C4-2B (cell line): Measurements from ENCODE around the gene SLC17A2.

Experiments used
- H3K27ac ChIP-seq: fragments of 450-650 bp; 2 replicates; pipeline ENCODE4 v1.5.1; 2017
- ZFX ChIP-seq: fragments of 450-650 bp; IDR thresholded peaks from 2 replicates; pipeline ENCODE4 v1.6.1; 2017
- TF ChIP-seq, protein P1 (sequence below): fragments of 450-650 bp; conservative IDR thresholded peaks from 2 replicates; pipeline ENCODE4 v1.5.1; 2017; ENCODE audit warnings: mild to moderate bottlenecking

The SLC17A2 gene

DNA sequence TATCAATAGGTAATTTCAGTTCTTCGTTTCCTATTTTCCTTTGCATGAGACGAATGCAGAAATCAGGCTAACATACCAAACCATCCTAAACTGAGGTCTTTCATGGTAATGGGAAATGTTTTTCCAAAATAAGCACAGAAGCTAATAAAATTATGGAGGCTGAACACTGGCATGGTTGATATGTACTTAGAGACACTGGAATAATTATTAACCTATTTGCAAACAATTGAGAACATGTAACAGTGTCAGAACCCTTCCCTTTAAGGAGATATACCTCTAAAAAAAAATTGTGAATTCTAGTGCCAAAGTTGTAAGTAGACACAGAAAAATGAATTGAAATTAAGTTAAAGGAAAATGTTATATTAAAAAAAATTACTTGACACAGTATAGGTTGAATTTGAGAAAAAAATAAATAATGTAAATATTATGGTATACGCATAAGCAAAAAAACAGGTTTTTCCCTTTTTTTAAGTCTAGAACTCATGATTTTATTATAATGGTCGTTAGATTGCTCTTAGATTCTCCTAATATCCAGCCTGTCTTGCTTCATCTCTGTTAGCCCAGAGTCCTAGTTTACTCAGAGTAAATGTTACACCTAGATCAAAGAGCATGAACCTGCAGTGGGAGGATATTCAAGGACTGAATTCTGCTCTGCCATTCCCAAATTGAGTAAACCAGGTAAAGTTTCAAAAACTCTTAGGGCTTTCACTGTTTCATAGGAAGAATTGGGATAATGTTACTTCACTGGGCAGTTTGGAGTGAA, 1.7 kb downstream of the SLC17A2 start:
- TF ChIP-seq, protein P1, sequence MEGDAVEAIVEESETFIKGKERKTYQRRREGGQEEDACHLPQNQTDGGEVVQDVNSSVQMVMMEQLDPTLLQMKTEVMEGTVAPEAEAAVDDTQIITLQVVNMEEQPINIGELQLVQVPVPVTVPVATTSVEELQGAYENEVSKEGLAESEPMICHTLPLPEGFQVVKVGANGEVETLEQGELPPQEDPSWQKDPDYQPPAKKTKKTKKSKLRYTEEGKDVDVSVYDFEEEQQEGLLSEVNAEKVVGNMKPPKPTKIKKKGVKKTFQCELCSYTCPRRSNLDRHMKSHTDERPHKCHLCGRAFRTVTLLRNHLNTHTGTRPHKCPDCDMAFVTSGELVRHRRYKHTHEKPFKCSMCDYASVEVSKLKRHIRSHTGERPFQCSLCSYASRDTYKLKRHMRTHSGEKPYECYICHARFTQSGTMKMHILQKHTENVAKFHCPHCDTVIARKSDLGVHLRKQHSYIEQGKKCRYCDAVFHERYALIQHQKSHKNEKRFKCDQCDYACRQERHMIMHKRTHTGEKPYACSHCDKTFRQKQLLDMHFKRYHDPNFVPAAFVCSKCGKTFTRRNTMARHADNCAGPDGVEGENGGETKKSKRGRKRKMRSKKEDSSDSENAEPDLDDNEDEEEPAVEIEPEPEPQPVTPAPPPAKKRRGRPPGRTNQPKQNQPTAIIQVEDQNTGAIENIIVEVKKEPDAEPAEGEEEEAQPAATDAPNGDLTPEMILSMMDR = no peak
- TF ChIP-seq ZFX = no peak
- no peak overlapping the region for H3K27ac ChIP-seq

DNA sequence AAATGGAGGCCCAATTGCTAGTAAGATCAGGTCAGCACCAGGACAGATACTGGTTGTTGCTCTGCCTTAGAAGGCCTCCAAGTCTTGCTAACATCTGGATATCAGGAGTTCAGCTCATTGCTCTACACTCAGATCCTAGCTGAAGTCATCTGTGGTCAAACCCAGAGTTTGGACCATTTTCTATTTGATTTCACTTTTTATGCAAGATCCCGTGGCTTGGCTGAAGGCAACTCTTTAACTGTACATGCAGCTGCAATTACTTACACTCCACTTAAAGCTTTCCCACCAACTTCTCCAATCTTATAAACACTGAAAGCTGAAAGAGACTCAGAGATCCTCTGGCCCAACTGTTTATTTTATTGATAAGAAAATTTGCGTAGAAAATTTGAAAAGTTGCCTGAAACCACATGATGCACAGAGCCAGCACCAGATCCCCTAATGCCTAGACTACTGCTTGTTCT, 2.7 kb downstream of the SLC17A2 start:
- no peak overlapping the region for H3K27ac ChIP-seq
- TF ChIP-seq, protein P1 = no peak
- no peak for TF ChIP-seq ZFX

DNA sequence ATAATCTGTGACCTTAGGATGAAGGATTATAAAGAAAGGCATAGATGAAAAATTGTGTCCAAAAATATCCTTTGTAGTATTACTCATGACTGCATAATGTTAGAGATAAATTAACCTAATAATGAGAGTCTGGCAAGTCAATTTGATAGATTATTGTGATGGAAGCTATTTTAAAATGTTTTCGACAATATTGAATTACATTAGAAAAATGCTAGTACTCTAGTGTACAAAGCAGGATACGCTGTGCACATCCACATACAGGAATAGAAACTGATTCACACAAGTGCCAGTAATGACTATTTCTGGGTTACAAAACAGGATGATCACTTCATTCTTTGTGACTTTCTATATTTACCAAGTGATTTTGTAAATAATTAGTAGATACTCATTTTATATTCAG, 3.3 kb downstream of the SLC17A2 start:
- TF ChIP-seq, protein P1 = no peak
- no peak for TF ChIP-seq ZFX
- no peak overlapping the region for H3K27ac ChIP-seq

DNA sequence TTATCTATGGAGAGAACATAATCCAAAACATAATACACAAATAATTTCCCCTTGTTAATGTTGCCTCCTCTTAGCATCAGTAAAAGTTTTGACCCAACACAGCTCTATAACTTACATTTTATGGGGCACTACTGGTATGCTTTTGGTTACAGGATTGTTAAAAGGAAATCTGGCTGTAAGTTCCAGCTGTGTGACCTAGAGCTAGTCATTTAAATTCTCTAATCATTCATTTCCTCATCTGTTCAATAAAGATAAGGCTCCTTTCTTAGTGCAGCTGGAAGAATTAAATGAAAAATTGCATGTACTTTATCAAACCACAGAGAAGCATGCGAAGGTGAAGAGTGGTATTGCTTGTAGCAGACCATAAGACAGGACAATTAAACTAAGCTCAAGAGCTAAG, 4.6 kb downstream of the SLC17A2 start:
- TF ChIP-seq, protein P1 = no peak
- no peak for TF ChIP-seq ZFX

DNA sequence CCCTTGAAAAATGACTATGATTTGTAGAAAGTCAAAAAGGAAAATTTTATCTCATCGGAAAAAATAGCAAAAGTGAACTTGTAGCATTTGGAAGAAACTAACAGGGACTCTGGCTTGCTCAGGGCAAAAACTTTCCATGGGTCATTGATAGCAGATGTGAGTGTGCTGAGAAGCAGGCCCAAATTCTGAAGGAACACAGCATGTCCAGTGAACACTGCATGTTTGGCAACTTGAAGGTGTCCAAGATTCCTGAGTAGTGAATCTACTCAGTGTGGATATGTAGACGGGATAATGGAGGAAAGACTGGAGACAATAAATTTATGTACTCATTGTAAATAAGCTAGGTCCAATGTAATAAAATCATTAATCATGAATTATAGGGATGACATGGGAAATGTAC, 8.2 kb downstream of the SLC17A2 start:
- no peak for TF ChIP-seq ZFX
- TF ChIP-seq, protein P1 = no peak
- H3K27ac ChIP-seq = no peak overlapping the region

More for the DNA sequence above, 4.6 kb downstream of the SLC17A2 start:
- no peak overlapping the region for H3K27ac ChIP-seq

DNA sequence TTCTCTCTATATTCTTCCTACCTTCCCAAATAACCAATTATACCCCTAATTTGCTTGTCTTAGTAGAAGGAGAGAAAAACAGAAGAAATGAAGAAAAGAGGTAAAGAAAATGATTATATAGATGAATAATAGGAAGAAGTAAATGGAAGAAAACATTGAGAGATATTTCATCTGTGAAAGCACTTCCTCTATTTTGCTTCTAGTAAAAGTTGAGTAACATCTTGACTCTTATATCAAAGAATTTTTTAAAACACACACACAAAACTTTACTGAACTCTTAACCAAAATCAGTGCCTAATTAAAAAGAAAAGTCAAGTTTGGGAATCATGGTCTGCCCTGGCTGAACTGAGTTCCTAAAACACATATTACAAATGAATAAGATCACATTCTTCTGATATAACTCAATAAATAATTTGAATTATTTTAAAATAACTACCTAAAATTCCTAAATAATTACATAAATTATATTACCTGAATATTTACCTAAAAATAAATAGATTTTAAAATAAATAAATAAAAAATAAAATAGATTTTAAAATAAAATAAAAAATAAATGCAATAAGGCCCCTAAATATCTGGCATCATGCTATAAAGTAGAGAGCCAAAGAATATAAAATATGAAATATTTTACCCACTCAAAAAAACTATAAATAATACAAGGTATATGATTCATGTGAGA, 8.8 kb downstream of the SLC17A2 start:
- TF ChIP-seq, protein P1 = no peak
- no peak for TF ChIP-seq ZFX
- no peak overlapping the region for H3K27ac ChIP-seq

DNA sequence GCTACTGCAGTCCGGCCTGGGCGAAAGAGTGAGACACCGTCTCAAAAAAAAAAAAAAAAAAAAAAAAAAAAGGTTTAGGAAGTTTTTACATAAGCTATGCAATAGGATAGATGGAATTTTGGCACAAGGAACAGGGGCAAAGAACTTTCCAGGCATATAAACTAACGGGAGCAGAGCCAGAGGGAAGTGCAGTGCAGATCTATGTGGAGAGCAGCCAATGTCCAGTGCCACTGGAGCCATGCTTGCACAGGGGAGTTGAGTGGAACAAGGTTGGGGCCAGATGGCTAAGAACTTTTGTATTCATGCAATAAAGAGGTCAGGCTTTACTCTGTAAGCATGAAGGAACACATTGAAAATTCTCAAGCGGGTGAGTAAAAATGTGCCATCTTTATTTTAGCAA, 10.8 kb downstream of the SLC17A2 start:
- TF ChIP-seq, protein P1 = no peak
- TF ChIP-seq ZFX = no peak

More for the DNA sequence above, 10.8 kb downstream of the SLC17A2 start:
- no peak overlapping the region for H3K27ac ChIP-seq
